CD4-positive, CD25-positive, alpha-beta regulatory T cell (primary cell): Measurements from ENCODE around the gene AUTS2. TPM values are rescaled to one million over a fixed set of nuclear protein-coding genes. Genes with fewer than 3 reads are reported as not detected.
"Not testable (repeated sequence)": the region's sequence is repeated elsewhere in the genome, so short reads cannot be mapped to it uniquely, and the experiment has no call there.

ENCODE experiments used
- ATAC-seq, 2 donors: fragments of 150-1000 bp; cut with Tn5 transposase; one replicate each; pipeline ENCODE4 v1.10.0; 2021; ENCODE audit warnings: low read depth in 2 of 2, moderate number of reproducible peaks in 2 of 2, moderate library complexity in 1 of 2
- DNase-seq, 3 donors: peaks; one replicate each; pipeline versions ENCODE4 v3.0.0 to v3.0.0-alpha.2; 2012 to 2022; ENCODE audit warnings: mixed read lengths in 1 of 3
- H3K27ac ChIP-seq: one replicate; pipeline ENCODE4 v1.7.0; 2013; ENCODE audit warnings: mild to moderate bottlenecking, low read length; ENCODE audit not compliant: insufficient read depth, poor library complexity, severe bottlenecking
- H3K27me3 ChIP-seq: one replicate; pipeline ENCODE4 v1.7.0; 2013; ENCODE audit warnings: low read length; ENCODE audit not compliant: control insufficient read depth, insufficient read depth
- H3K36me3 ChIP-seq: one replicate; pipeline ENCODE4 v1.7.0; 2013; ENCODE audit warnings: mild to moderate bottlenecking, low read length, moderate library complexity; ENCODE audit not compliant: control insufficient read depth, insufficient read depth
- H3K4me1 ChIP-seq: 2 replicates; pipeline ENCODE4 v1.7.0; 2013; ENCODE audit warnings: mild to moderate bottlenecking, low read length; ENCODE audit not compliant: insufficient read depth, control insufficient read depth, poor library complexity, severe bottlenecking
- H3K4me3 ChIP-seq: one replicate; pipeline ENCODE4 v1.7.0; 2013; ENCODE audit warnings: low read depth, mild to moderate bottlenecking, low read length, moderate library complexity
- H3K9me3 ChIP-seq, 2 experiments: 1 replicate in 1 of 2; 2 replicates in 1 of 2; pipeline ENCODE4 v1.7.0; 2013; ENCODE audit warnings: low read length in 2 of 2, mild to moderate bottlenecking in 1 of 2, moderate library complexity in 1 of 2; ENCODE audit not compliant: control insufficient read depth in 2 of 2
- H3K27ac Mint-ChIP-seq, 3 donors: one replicate each; pipeline ENCODE4 v1.8.0; 2020 to 2022; ENCODE audit warnings: mild to moderate bottlenecking in 3 of 3, mixed read lengths in 3 of 3, moderate library complexity in 2 of 3
- H3K27me3 Mint-ChIP-seq: one replicate; pipeline ENCODE4 v1.8.0; 2022; ENCODE audit warnings: mild to moderate bottlenecking, mixed read lengths
- H3K36me3 Mint-ChIP-seq: one replicate; pipeline ENCODE4 v1.8.0; 2020; ENCODE audit warnings: mixed read lengths
- H3K4me1 Mint-ChIP-seq, 4 donors: one replicate each; pipeline ENCODE4 v1.8.0; 2020 to 2022; ENCODE audit warnings: mixed read lengths in 4 of 4, mild to moderate bottlenecking in 1 of 4
- H3K4me3 Mint-ChIP-seq, 4 donors: one replicate each; pipeline ENCODE4 v1.8.0; 2020 to 2022; ENCODE audit warnings: mild to moderate bottlenecking in 4 of 4, mixed read lengths in 4 of 4, moderate library complexity in 3 of 4
- H3K9me3 Mint-ChIP-seq, 7 donors: one replicate each; pipeline ENCODE4 v1.8.0; 2020 to 2022; ENCODE audit warnings: mixed read lengths in 7 of 7, mild to moderate bottlenecking in 3 of 7, moderate library complexity in 2 of 7
- polyA plus RNA-seq, 4 donors: library from polyadenylated mRNA; unstranded; fragments of 300-500 nt; fragmentation: Illumina TruSeq; gene quantifications; one replicate each; pipeline ENCODE4 v1.2.3, GENCODE V29; 2021
- total RNA-seq: library from RNA; stranded (reverse); gene quantifications from one replicate; pipeline ENCODE4 v1.2.3, GENCODE V29; 2022

The AUTS2 gene
- total and polyA plus RNA-seq, 5 donors from 2014 or later = 0.47 to 32.4 (median 0.74) TPM

DNA sequence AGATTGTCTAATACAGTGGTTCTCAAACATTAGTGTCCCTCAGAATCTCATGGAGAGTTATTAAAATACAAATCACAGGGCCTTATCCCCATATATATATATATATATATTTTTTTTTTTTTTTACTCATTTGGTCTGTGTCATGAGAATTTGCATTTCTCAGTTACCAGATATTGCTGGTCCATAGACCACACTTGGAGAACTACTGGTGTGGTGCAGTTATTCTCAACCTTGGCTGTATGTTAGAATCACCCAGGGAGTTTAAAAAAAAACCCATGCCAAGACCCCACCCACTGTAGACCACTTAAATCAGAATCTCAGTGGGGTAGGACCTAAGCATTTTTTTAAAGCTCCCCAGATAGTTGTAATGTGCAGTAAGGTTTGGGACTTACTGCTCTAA lies 179.9 kb downstream of the AUTS2 start:
- no peak overlapping the region for H3K27ac Mint-ChIP-seq
- Histone ChIP-seq H3K4me1 (no peaks in the 10 kb centered on the region), H3K4me3 (no peak overlapping the region), H3K27me3 (no peaks in the 10 kb centered on the region), H3K27ac (no peak overlapping the region), H3K36me3 (no peaks in the 10 kb centered on the region), H3K9me3 (no peaks in the 10 kb centered on the region)
- H3K9me3 Mint-ChIP-seq = peaks cover 0 to 3% (median 0%) of the 10 kb centered on the region in 7 donors
- H3K4me3 Mint-ChIP-seq = no peak overlapping the region
- DNase-seq (no peak), ATAC-seq (no peak)
- H3K27me3 Mint-ChIP-seq = peaks cover 12% of the 10 kb centered on the region
- no peaks in the 10 kb centered on the region for H3K36me3 Mint-ChIP-seq
- H3K4me1 Mint-ChIP-seq = no peaks in the 10 kb centered on the region

- H3K4me3 ChIP-seq = no peak overlapping the region
- no peaks in the 10 kb centered on the region for H3K9me3 ChIP-seq
- no peaks in the 10 kb centered on the region for H3K27me3 ChIP-seq
- H3K27ac Mint-ChIP-seq = no peak overlapping the region
- no peak overlapping the region for H3K27ac ChIP-seq
- no peaks in the 10 kb centered on the region for H3K4me1 Mint-ChIP-seq
- no peak overlapping the region for H3K4me3 Mint-ChIP-seq
- no peaks in the 10 kb centered on the region for H3K36me3 Mint-ChIP-seq
- ATAC-seq = no peak
- peaks cover 0 to 5% (median 1%) of the 10 kb centered on the region in 7 donors for H3K9me3 Mint-ChIP-seq
- no peaks in the 10 kb centered on the region for H3K4me1 ChIP-seq
- DNase-seq = no peak
- peaks cover 12% of the 10 kb centered on the region for H3K27me3 Mint-ChIP-seq
- H3K36me3 ChIP-seq = no peaks in the 10 kb centered on the region
Observed at GRCh38 chr7:69780379-69780778, 182.1 kb downstream of the AUTS2 start.

DNA sequence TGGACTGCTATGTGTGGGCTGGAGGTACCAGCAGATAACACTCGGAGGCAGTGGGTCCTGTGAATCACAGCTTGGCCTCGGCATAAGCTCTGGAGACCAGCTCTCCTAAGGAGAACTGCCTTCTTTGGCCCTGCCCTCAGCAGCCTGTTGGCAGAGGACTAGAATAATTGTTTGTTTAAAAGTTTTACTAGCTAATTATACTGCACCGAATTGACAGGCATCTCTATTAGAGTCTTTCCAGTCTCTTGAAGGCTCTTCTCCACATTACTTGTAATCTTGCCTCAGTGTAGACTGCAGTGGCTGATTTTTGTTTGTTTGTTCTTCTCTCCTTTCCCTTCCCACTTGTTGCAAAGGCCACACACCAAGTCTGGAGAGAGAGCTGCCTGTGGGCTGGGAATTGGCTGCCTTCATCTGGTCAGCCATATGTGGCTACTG lies 183.2 kb downstream of the AUTS2 start:
- no peaks in the 10 kb centered on the region for H3K27me3 ChIP-seq
- DNase-seq = no peak
- no peaks in the 10 kb centered on the region for H3K36me3 ChIP-seq
- no peaks in the 10 kb centered on the region for H3K9me3 ChIP-seq
- Mint-ChIP-seq H3K4me1 (no peaks in the 10 kb centered on the region), H3K4me3 (no peak overlapping the region), H3K9me3 (peaks cover 0 to 5% (median 3%) of the 10 kb centered on the region in 7 donors), H3K36me3 (no peaks in the 10 kb centered on the region), H3K27ac (no peak overlapping the region), H3K27me3 (peaks cover 12% of the 10 kb centered on the region)
- ATAC-seq = no peak
- no peak overlapping the region for H3K27ac ChIP-seq
- H3K4me3 ChIP-seq = no peak overlapping the region
- no peaks in the 10 kb centered on the region for H3K4me1 ChIP-seq

- Mint-ChIP-seq H3K9me3 (peaks cover 0 to 4% (median 2%) of the 10 kb centered on the region in 7 donors), H3K36me3 (no peaks in the 10 kb centered on the region), H3K27me3 (no peaks in the 10 kb centered on the region), H3K4me1 (no peaks in the 10 kb centered on the region), H3K27ac (no peak overlapping the region), H3K4me3 (no peak overlapping the region)
- Histone ChIP-seq H3K36me3 (no peaks in the 10 kb centered on the region), H3K4me1 (no peaks in the 10 kb centered on the region), H3K27me3 (no peaks in the 10 kb centered on the region), H3K9me3 (no peaks in the 10 kb centered on the region), H3K4me3 (no peak overlapping the region), H3K27ac (no peak overlapping the region)
- DNase-seq = no peak
- ATAC-seq = no peak
Observed at GRCh38 chr7:69782917-69783684, 184.8 kb downstream of the AUTS2 start.

DNA sequence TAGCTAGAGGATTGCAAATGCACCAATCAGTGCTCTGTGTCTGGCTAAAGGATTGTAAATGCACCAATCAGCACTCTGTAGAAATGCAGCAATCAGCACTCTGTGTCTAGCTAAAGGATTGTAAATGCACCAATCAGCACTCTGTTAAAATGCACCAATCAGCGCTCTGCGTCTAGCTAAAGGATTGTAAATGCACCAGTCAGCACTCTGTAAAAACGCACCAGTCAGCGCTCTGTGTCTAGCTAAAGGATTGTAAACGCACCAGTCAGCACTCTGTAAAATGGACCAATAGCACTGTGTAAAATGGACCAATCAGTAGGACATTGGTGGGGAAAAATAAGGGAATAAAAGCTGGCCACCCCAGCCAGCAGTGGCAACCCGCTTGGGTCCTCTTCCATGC lies 187.9 kb downstream of the AUTS2 start:
- not testable (repeated sequence) for H3K36me3 ChIP-seq, H3K4me1 ChIP-seq, H3K36me3 Mint-ChIP-seq, ATAC-seq, H3K27me3 ChIP-seq, DNase-seq, H3K9me3 ChIP-seq, H3K4me3 Mint-ChIP-seq, H3K27me3 Mint-ChIP-seq, H3K4me1 Mint-ChIP-seq, H3K9me3 Mint-ChIP-seq, H3K4me3 ChIP-seq, H3K27ac ChIP-seq, H3K27ac Mint-ChIP-seq

DNA sequence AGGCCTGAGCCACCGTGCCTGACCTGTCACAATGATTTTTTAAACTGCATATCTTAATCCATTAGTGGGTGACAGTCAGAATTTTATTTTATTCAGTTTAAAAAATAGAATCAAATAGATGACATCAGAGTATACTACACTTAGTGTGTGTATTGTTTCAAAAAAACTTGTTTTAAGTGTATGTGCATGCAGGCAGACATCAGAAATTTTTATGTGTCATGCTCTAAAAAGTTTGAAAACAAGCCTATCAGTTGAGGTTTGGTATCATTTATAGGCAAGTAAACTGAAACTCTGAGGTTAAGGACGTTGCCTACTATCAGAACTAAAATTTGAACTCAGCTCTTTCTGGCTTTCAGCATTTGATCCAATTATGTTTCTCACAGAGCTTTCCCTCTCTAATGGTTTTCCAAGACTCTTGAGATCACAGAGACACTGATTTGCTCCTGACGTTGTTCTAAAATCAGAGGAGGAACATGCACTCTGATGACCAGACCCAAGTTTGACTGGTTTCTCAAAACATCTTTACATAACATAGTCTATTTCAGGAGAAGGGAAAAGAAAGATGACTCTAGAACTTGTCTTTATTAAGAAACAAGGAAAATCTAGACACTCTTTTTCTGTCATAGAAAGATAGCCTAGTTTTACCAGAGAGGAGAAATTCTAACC lies 188.6 kb downstream of the AUTS2 start:
- no peak overlapping the region for H3K4me3 Mint-ChIP-seq
- Histone ChIP-seq H3K4me1 (no peaks in the 10 kb centered on the region), H3K4me3 (no peak overlapping the region), H3K9me3 (no peaks in the 10 kb centered on the region), H3K27ac (no peak overlapping the region), H3K27me3 (no peaks in the 10 kb centered on the region), H3K36me3 (no peaks in the 10 kb centered on the region)
- H3K9me3 Mint-ChIP-seq = peaks cover 0 to 4% (median 0%) of the 10 kb centered on the region in 7 donors
- no peak for ATAC-seq
- no peaks in the 10 kb centered on the region for H3K36me3 Mint-ChIP-seq
- H3K27ac Mint-ChIP-seq = no peak overlapping the region
- peaks cover 0 to 3% (median 0%) of the 10 kb centered on the region in 4 donors for H3K4me1 Mint-ChIP-seq
- no peak for DNase-seq
- H3K27me3 Mint-ChIP-seq = peaks cover 4% of the 10 kb centered on the region

- Histone ChIP-seq H3K4me3 (no peak overlapping the region), H3K4me1 (no peaks in the 10 kb centered on the region), H3K27me3 (no peaks in the 10 kb centered on the region), H3K27ac (no peak overlapping the region), H3K9me3 (no peaks in the 10 kb centered on the region), H3K36me3 (no peaks in the 10 kb centered on the region)
- ATAC-seq (no peak), DNase-seq (no peak)
- Mint-ChIP-seq H3K27ac (no peak overlapping the region), H3K4me1 (peaks cover 0 to 3% (median 0%) of the 10 kb centered on the region in 4 donors), H3K27me3 (peaks cover 4% of the 10 kb centered on the region), H3K4me3 (no peak overlapping the region), H3K9me3 (peaks cover 0 to 4% (median 0%) of the 10 kb centered on the region in 7 donors), H3K36me3 (no peaks in the 10 kb centered on the region)
Observed at GRCh38 chr7:69787736-69788431, 189.6 kb downstream of the AUTS2 start.
